HG03135 (cell line): ENCODE data around the gene RBBP4.
"Not testable (repeated sequence)": the region's sequence is repeated elsewhere in the genome, so short reads cannot be mapped to it uniquely, and the experiment has no call there.

Experiments used
- ATAC-seq: cut with Tn5 transposase; IDR thresholded peaks from one replicate; pipeline ENCODE4 v1.9.1; 2021; ENCODE audit warnings: mild to moderate bottlenecking, moderate library complexity; ENCODE audit not compliant: unreplicated experiment

The RBBP4 gene

DNA sequence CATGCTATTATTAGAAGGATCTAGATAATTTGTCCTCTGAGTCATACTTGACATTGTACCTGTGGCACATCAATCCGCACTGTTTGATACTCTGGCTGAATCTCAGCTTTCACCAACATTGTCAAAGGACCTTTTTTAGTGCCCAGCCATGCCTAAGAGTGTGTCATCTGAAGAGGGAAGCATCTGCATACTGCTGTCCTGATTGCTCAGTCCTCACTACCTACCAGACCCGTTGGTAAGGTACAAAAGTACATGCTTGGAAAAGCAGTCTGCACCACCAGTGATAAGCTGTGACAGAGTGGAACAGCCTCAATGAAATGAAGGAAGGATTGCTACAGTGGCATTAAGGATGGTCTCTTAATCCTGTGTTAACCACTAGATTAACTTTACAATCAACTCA, 34.5 kb downstream of the RBBP4 start:
- ATAC-seq = no peak

DNA sequence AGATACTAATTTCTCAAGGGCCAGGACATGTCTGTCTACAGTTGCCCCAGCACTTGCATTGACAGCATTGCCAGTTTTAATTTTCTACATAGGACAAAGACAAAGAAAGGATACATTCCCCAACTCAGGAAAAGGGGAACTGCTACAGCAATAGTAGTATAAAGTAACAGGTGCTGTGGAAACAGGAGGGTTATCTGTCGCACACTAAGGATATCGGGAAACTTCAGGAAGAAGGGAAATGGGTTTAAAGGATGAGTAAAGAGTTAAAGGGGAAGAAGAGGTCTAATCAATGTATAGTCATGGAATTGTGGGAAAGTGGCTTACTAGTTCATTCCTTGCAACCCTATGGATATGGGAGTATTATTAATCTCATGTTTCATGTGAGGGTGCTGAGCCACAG, 35.4 kb downstream of the RBBP4 start:
- ATAC-seq = no peak

DNA sequence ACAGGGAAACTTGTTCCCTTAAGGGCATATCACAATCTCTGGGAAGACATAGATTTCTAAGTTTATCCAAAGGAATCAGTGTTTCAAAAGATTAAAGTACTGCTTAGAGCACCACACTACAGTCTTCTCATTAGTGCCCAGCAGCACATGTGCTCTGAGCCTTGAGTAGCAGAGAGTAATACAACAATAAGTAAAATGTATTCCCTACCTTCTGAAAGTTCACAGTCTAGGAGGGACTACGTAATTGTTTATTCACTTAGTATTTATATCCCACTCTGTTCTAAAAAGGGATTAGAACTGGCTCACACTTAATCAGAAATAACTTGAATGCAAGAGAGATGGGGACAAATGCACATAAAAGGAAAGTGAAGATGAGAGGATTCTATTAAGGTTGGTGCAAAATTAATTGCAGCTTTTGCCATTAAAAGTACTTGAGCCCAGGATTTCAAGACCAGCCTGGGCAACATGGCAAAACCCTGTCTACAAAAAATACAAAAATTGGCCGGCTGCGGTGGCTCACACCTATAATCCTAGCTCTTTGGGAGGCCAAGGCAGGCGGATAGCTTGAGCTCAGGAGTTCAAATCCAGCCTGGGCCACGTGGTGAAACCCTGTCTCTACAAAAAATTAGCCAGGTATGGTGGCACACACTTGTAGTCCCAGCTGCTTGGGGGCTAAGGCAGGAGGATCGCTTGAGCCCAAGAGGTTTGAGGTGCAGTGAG, 42.6 kb downstream of the RBBP4 start:
- ATAC-seq = no peak

DNA sequence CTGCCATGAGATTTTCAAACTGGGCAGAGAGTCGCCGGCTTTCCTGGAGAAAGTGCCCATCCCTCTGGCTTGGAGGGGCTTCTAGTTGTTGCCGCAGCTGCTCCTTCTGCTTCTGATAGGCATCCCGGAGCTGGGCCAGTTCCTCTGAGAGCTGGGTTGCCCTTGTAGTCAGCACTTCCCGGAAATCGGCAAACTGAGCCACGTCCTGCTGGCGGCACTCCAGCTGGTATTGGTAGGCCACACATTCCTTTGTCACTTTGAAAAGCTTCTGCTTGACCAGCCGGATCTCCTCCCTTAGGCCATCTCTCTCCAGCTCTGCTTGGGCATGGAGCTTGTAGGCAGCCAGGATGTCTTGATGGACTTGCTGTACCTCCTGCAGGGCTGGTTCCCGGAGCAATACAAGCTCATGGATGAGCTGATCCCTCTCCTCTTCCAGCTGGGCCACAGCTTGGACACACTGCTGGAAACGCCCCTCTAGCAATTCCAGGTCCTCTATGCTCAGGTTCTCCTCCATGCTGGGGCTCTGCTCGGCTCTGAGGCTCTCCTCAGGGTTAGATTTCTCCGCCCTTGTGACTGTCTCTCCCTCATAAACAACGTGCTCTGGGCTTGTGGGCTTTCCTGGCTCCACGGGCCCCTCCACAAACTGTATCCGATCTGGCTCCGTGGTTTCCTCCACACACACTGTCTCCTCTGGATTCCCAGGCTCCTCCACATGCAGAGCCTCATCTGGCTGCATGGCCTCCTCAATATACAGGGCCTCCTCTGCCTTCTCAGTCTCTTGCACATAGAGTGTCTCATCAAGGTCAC, 44.3 kb downstream of the RBBP4 start:
- ATAC-seq = no peak

DNA sequence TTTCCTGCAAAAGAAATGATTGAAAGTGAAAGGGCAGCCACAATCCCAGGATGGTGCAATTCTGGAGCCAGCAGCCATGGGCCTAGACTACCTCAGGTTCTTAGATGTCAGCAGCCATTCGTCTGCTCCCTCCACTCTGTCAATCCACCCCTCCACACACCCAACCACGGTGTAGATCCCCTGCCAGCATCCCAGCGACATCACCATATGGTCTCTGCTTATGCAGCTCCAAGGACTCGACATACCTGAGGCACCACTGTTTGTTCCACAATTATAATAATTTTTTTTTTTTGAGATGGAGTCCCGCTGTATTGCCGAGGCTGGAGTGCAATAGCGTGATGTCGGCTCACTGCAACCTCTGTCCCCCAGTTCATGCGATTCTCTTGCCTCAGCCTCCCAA, 45.0 kb downstream of the RBBP4 start:
- ATAC-seq = no peak

DNA sequence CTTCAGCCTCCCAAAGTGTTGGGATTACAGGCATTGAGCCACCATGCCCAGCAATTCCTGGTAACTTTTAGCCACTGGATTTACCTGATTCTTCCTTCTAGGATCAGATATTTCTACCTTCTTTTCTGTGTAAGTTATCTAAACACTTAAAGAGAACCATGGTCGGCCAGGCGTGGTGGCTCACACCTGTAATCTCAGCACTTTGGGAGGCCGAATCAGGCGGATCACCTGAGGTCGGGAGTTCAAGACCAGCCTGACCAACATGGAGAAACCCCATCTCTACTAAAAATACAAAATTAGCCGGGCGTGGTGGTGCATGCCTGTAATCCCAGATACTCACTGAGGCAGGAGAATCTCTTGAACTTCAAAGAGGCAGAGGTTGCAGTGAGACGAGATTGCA, 46.0 kb downstream of the RBBP4 start:
- ATAC-seq = not testable (repeated sequence)

DNA sequence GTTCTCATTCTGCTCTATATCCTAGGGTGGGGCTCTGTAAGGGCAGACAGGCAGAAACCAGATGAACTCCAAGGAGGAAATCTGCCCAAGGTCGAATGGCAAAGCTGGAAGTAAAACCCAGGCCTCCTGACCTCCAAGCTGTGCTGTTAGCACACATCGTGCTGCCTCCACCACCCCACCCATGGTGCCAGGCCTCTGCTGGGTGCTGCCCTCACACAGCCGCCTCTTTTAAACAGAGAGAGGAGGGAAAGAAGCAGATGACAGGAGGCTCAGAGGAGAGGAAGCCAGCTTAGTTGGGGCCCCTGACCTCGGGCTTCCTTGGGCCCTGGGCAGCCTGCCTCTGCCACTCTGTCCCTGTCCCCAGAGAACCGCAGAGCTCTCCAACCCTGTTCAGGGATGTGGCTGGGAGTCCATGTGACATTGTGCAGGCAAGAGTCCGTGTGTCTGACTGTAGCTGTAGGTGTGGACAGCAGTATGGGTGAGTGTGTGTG, 50.5 kb downstream of the RBBP4 start:
- no peak for ATAC-seq

DNA sequence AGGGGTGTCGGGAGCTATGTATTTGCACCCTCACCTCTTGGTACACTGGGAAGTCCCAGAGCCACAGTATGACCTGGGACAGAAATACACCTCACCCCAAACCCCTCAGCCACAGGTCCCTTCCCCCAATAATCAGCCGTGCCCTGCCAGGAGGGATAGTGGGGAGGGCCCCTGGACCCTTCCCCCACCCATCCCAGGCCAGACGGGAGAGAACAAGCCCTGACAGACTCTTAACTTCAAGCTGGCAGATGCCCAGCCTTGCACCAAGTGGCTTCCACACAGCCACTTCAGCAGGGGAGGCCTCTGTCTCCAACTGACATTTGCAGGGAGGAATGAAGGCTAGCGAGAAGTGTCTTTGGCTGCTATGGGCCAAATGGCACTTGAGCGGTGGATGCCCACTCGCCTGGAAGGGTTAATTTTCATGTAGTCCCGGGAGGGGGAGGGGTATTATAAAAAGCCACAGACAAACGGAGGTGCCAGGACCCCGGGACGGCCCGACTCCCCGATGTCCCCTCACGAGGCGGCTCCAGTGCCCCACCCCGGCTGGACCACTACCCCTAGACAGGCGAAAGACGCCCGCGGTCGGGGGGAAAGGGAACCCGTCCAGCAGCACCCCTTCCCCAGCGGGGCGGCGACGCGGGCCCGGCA, 51.1 kb downstream of the RBBP4 start:
- ATAC-seq = no peak

DNA sequence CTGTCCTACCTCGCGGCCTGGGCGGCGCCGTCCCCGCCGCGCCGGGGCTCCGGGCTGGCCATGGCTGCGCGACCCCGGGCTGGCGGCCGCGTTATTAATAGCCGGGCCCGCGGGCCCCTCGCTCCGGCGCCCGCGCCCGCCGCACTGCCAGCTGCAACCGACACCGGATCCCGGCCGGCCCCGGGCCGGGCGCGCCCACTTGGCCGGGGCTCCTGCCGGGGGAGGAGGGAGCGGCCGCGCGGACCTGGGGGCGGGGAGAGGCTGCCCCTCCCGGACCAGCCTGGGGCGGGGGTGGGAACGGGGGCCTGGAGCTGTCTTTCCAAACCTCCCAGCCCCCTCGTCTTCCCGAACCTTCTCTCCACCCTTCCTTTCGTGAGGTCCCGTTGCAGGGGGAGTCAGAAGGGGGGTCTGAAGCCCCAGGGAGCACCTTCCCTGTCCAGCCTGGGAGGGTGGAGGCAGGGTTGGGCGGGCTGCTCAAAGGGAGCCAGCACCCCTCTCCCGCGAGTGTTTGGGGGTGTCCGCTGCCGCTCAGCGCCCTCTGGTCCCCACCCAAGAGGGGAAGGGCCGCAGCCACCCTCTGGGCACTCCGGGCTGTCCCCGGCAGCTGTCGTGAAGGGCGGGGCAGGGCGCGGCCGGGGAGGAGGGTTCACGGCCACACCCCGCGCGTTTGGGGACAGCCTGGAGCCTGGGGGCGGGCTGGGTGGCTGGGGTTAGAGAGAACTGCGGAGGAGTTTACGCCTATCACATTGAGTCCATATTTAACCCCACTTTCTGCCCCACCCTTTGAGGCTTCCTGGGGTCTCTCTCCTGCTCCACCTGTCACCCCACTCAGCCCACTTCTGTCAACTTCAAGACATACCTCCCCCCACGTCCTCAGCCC, 51.8 kb downstream of the RBBP4 start, which contains the start of gene SYNC:
Gene SYNC (minus strand): TSS at position 172 of the 880 bp plus-strand sequence. CDS start 110 bp downstream, at position 62.
- no peak for ATAC-seq

DNA sequence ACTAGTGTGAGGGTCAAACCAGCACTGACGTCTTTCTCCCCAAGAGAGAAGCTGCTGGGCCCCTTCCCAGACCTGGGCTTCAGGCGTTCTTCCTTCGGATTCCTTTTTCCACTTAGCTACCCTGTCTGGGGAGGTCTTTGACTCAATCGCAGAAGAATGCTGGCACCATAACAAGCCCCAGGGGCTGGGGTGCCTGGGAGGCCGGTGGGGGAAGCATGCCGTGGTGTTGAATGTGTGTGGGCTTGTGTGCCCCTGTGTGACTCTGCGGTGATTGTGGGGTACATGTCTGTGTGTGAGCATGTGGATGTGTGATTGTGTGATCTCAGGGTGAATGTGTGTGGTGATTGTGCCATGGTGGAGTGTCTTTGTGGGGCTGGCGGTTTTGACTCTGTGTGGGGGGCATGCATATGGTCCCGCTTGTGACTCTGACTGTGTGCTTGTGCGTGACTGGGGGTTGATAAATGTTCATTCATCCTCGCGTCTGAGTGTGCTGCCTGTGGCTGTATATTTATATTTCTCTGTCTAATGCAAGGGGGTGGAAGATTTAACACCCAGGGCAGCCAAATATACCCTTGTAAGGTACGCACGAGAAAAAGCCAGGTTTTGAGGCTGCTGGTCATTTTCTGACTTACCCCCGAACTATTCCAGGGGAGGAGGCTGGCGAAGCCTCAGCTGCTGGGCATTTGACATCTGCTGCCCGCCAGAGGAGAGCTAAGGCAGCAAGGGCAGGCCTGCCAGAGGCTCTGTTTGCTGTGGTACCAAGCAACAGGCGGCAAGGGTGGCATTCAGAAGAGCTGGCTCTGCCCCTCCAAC, 52.7 kb downstream of the RBBP4 start:
- ATAC-seq = no peak

DNA sequence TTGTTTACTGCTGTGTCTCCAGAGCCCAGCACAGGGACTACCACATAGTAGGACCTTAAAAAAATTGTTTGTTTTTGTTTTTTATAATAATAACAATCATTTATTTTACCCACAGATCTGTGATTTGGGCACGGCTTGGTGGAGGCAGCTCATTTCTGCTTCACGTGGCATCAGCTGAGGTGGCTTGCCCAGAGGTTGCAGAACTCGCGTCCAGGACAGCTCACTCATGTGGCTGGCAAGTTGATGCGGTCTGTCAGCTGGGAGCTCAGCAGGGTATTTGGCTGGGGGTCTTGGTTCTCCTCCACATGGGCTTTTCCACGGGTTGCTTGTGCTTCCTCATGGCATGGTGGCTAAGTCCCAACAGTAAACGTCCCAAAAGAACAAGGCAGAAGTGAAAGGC, 54.5 kb downstream of the RBBP4 start:
- ATAC-seq = no peak

DNA sequence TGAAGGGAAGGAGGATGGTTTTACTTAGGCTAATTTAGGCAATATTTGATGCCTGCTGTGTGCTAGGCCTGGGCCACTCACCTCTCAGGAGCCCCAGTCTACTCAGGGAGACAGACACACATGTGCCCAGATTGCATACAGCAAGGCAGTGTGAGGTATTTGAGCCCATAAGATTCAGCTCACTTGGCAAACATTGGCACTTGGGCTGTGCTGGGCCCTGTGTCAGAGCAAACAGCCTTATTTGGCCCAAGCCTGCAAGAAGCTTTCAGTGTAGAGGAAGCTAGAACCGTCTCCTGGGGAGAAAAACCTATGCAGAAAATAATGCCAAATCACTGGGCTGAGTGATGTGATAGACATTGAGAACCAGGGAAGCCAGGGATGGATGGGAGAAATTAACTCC, 55.5 kb downstream of the RBBP4 start:
- no peak for ATAC-seq

DNA sequence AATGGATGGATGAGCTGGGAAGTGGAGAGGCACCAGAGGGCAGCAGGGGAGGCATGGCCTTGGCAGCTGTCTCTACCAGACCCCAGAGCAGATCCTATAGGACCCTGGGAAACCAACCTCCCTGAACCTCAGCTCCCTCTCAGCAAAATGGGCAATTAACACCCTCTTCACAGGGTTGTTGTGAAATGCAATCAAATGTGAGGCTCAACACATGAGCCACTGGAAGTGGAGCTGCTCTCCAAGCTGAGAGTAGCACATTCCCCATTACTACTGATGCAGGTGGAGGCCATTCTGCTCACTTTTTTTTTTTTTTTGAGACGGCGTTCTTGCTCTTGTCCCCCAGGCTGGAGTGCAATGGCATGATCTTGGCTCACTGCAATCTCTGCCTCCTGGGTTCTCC, 58.1 kb downstream of the RBBP4 start:
- no peak for ATAC-seq

DNA sequence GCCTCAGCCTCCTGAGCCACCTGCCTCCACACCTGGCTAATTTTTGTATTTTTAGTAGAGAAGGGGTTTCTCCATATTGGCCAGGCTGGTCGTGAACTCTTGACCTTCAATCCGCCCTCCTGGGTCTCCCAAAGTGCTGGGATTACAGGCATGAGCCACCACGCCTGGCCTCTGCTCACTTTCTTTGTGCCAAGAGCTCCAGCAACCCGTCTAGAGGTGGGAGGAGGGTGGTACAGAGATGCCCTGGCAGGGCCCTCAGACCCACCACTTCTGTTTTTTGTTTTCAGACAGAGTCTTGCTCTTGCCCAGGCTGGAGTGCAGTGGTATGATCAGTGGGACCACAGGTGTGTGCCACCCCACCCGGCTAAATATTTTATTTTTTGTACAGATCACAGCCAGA, 58.5 kb downstream of the RBBP4 start:
- ATAC-seq = no peak

DNA sequence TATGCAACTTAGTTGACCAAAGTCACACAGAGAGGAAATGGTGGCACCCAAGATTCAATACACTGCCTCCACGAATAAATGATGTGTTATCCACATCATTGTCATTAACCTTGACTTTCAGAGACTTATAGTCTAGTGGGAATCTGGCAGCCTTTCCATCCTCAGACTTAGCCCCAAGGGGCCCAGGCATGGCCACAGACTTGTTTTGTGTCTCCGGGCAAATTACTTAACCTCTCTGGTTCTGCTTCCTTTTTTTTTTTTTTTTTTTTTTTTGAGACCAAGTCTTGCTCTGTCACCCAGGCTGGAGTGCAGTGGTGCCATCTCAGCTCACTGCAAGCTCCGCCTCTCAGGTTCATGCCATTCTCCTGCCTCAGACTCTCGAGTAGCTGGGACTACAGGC, 60.2 kb downstream of the RBBP4 start:
- not testable (repeated sequence) for ATAC-seq

DNA sequence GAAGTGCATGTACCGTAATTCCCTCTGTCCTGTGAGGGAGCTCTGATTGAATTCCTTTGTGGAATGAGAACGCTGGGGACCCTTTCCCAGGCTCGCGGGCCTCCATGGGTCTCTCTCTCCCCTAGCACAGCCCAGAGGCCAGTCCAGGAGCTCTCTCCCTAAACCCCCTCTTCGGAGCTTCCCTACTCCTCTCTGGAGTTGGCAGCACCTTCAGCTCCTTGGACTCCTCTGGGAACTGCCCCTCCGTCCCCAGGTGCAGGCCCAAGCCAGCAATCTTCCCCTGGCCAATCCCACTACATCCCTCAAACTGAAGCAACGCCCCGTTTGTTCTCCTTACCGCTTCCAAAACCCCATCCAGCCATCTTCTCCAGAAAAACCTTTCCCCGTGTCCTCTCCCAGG, 62.1 kb downstream of the RBBP4 start:
- ATAC-seq = no peak

DNA sequence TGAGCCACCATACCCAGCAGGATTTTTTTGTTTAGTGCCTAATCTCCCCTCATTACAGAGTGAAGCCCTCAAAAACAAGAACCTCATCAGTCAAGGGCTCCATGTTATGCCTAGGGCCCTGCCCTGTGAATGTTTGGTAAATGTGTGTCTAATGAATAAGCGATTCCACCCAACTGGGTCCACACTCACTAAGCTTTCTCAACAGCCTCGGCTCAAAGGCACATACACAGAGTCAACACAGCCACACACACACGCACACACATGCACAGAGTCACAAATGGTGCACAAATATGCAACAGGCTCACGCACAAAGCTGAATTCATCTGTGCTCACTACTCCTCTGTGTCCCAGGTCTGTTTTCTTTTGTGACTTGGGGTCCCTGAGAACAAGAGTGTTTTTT, 63.3 kb downstream of the RBBP4 start:
- no peak for ATAC-seq

DNA sequence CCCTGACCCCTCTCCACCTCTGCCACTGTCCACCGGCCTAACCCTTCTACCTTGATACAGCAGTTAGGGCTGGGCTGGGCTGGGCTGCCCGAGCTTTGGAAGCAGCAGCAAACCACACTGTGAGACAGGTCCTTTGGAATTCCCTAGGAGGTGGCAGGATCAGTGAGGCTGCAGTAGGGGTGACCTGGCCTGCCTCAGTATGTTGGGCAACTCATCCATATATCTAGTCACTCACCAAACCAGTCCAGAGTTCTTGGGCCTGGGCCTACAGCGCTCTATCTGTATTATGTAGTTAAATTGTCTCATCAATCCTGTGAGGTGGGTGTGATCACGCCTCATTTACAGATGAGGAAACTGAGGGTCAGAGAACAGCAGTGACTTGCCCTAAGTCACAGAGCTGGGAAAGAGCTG, 64.9 kb downstream of the RBBP4 start:
- no peak for ATAC-seq

DNA sequence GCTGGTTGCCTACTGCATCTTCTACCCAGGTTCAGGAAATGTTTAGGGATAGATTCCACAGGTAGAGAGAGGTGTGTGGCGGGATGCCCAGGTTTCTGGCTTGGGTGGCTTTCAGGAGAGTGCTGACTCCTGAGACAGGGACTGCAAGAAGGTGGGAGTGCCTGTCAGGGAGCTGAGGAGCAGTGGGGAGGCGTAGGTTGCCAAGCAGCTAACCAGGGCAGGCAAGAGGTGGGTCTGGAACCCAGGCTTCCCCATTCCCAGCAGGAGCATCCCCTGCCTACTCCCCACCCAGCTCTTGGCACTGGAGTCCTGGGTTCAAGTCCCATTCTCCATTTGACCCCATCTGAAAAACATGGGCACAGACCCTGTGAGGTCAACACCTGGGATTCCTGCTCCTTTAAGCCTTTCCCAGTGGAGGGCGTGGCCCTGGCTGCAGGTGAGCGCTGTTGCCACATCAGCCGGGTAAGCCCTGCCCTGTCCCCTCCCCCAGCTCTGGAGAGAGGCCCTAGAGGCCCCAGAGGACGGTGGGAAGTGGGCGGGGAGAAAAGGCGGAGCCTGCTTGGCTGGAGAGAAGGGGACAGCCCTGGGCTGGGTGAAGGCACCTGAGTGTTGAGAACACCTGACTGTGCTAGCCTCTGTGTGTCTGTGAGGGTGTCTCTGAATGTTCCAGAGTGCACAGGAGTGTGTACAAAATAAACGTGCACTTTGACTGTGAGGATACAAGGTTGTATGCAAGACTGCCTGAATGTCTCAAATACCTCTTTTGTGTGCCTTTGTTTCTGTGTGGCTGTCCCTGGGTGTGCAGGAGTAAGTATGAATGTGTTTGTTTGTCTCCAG, 65.5 kb downstream of the RBBP4 start:
- no peak for ATAC-seq
